Activated T-helper 17 cell treated with anti-CD3 and anti-CD28 coated beads, Interleukin-2, amount 50 U/mL, for 72 hours (primary cell): Measurements from ENCODE around the gene SGSH. TPM values are rescaled to one million over a fixed set of nuclear protein-coding genes. Genes with fewer than 3 reads are reported as not detected.
"Not testable (repeated sequence)": the region's sequence is repeated elsewhere in the genome, so short reads cannot be mapped to it uniquely, and the experiment has no call there.

Experiments
- ATAC-seq: fragments of 150-1000 bp; cut with Tn5 transposase; replicated peaks from 2 replicates; pipeline ENCODE4 v1.10.0; 2021; ENCODE audit warnings: mild to moderate bottlenecking, moderate library complexity
- H3K27ac Mint-ChIP-seq: one replicate; pipeline ENCODE4 v1.8.0; 2022; ENCODE audit warnings: mixed read lengths
- H3K27me3 Mint-ChIP-seq: one replicate; pipeline ENCODE4 v1.8.0; 2022; ENCODE audit warnings: mixed read lengths
- H3K36me3 Mint-ChIP-seq: one replicate; pipeline ENCODE4 v1.8.0; 2022; ENCODE audit warnings: low read depth, mild to moderate bottlenecking, mixed read lengths
- H3K4me1 Mint-ChIP-seq: one replicate; pipeline ENCODE4 v1.8.0; 2022; ENCODE audit warnings: mixed read lengths
- H3K4me3 Mint-ChIP-seq: one replicate; pipeline ENCODE4 v1.8.0; 2022; ENCODE audit warnings: mild to moderate bottlenecking, mixed read lengths
- H3K9me3 Mint-ChIP-seq: one replicate; pipeline ENCODE4 v1.8.0; 2022; ENCODE audit warnings: mixed read lengths
- total RNA-seq, 2 donors: library from RNA; stranded (reverse); gene quantifications; one replicate each; pipeline ENCODE4 v1.2.3, GENCODE V29; 2022

SGSH gene
- total RNA-seq, 2 donors from 2014 or later: 45.7 to 63.6 TPM

DNA sequence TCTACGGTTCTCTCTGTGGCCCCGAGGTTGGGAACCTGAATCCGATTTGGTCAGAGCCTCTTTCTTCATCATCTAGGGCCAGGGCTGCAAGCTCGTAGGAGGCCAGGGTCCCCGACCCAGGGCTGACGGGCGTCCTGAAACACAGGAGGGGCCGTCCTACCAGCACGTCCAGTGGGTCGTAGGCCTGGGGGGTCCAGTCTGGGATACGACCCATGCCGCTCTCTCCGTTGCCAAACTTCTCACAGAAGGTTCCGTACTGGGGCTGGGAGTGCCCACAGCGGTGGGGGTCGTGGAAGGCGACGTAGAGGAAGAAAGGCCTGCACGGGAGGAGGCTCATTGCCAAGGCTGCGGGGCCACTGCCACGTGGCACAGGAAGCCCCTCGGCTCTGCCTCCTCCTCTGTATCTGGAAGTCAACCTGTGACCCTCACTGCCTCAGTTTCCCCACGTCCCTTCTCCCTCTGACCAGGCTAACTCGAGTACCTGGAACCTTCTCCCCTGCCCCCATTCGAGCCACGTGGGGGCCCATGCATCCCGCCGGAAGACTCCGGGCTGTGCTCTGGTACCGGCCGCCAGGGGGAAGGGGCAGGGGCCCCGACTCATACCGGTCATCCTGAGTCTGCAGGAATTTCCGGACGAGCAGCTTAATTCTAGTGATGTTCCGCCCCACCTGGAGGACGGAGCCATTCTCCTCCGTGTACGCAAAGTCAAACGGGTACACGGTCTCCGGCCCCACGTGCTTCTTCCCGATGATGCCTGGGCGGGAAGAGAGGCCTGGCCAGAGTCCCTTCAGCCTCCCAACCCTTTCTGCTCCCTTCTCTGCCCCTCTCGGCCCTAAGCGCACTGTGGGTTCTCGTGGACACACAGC lies 5.9 kb downstream of the SGSH start:
- Mint-ChIP-seq H3K9me3 (no peaks in the 10 kb centered on the region), H3K4me1 (peaks cover 7% of the 10 kb centered on the region), H3K4me3 (no peak overlapping the region), H3K27ac (no peak overlapping the region), H3K36me3 (peaks cover 79% of the 10 kb centered on the region), H3K27me3 (no peaks in the 10 kb centered on the region)
- no peak for ATAC-seq

DNA sequence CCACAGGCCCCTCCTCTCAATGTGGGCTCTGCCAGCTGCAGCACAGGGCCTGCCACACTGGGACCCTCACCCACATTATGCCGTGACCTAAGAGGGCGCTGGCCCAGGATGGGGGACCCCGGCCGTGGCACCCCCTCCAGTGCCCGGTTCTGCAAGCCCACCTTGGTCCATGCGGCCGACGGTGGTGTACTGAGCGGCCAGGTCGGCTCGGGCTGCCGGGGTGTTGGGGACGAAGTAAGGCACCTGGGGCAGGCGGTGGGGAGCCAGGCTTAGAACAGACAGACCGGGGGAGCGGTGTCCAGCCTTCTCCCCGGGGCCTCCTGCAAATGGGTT lies 6.5 kb downstream of the SGSH start:
- H3K36me3 Mint-ChIP-seq: peaks cover 76% of the 10 kb centered on the region
- H3K4me3 Mint-ChIP-seq: no peak overlapping the region
- H3K27me3 Mint-ChIP-seq: no peaks in the 10 kb centered on the region
- H3K27ac Mint-ChIP-seq: no peak overlapping the region
- no peak for ATAC-seq
- no peaks in the 10 kb centered on the region for H3K9me3 Mint-ChIP-seq
- peaks cover 7% of the 10 kb centered on the region for H3K4me1 Mint-ChIP-seq

DNA sequence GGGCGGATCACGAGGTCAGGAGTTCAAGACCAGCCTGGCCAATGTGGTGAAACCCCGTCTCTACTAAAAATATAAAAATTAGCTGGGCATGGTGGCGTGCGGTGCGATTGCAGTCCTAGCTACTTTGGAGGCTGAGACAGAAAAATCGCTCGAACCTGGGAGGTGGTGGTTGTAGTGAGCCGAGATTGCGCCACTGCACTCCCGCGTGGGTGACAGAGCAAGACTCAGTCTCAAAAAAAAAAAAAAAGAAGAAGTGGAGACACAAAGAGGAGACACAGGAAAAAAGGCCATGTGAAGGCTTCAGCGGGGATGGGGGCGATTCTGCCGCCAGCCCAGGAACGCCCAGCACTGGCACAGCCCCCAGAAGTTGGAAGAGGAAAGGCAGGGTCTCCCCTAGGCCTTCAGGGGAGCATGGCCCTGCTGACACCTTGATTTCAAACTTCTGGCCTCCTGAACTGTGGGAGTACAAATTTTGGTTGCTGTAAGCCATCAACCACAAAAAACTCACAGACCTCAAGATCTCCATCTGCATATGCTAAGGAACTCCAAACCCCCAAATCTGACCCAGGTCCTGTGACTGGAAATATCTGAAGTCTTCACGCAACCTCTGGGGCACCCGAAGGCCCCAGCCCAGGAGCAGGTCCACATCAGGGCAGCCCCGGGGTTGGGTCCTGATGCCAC lies 7.0 kb downstream of the SGSH start:
- Mint-ChIP-seq H3K27ac (no peak overlapping the region), H3K4me3 (no peak overlapping the region), H3K27me3 (no peaks in the 10 kb centered on the region), H3K9me3 (no peaks in the 10 kb centered on the region), H3K36me3 (peaks cover 73% of the 10 kb centered on the region), H3K4me1 (peaks cover 7% of the 10 kb centered on the region)
- no peak for ATAC-seq

DNA sequence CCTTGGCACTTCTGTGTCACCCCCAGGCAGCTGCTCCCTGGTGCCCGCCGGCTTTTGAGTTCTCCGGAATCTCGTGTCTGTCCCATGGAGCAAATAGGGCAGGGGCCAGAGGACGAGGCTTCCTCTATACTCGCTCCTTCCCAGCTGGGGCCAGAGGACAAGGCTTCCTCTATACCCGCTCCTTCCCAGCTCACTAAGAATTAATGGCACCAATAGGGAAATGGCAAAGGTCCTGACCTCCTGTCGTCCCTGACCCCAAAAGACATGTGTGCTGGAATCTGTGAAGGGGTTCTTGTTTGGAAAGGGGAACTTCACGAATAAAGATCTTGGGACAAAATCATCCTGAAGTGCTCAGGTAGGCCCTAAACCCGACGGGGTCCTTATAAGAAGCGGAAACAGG lies 7.6 kb downstream of the SGSH start:
- peaks cover 4% of the 10 kb centered on the region for H3K4me1 Mint-ChIP-seq
- H3K4me3 Mint-ChIP-seq: no peak overlapping the region
- peaks cover 68% of the 10 kb centered on the region for H3K36me3 Mint-ChIP-seq
- no peak for ATAC-seq
- H3K27ac Mint-ChIP-seq: no peak overlapping the region
- H3K9me3 Mint-ChIP-seq: no peaks in the 10 kb centered on the region
- H3K27me3 Mint-ChIP-seq: no peaks in the 10 kb centered on the region

DNA sequence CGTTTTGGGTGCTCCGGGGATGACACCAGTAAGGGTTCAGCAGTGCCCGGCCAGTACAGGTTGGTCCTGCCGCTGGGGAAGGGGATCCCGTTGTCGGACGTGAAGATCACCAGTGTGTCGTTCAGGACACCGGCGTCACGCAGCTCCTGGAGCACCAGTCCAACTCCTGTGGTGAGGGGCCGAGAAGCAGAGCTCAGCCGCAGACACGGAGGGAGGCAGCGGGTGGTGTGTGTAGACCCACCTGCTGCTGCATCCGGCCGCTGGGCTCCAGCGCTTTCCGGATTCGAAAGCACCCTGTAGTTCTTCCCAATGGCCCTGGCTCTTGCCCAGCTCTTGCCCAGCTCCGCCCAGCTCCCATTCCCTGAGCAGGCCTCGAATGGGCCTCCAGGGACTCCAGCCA lies 8.0 kb downstream of the SGSH start:
- no peak for ATAC-seq
- Mint-ChIP-seq H3K4me3 (no peak overlapping the region), H3K27ac (no peak overlapping the region), H3K9me3 (no peaks in the 10 kb centered on the region), H3K4me1 (no peaks in the 10 kb centered on the region), H3K36me3 (peaks cover 64% of the 10 kb centered on the region), H3K27me3 (no peaks in the 10 kb centered on the region)

DNA sequence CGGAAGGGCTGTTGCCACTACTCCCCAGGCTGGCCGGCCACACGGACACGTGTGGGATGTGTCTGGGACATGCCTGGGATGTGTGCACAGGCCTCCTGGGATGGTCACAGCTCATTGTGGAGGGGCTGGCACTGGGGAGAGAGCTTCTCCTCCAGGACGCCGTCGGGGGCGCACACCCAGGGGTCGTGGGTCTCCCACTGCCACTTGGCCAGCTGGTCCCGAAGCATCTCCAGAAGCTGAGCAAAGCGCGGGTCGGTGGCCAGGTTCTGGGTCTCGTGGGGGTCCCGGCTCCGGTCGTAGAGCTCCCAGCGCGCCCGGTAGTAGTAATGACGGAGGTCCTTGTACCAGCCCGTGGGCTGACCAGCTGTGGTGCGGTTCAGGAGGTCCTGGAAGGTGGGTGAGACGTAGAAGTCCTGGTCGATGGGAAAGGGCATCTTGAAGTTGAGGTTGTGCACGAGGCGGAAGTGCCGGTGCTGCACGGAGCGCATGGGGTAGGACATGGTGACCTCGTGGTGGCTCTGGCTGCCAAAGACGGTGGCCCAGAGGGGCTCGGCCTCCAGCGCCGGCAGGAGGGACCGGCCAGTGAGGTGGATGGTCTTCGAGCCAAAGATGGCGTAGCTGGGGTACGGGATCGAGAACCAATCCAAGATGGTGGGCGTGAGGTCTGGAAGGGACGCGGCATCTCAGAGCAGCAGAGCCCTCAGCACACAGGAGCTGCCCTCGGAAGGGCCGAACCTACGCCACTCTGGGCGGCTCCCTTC lies 9.6 kb downstream of the SGSH start:
- no peaks in the 10 kb centered on the region for H3K9me3 Mint-ChIP-seq
- no peak overlapping the region for H3K4me3 Mint-ChIP-seq
- ATAC-seq: no peak
- no peak overlapping the region for H3K27ac Mint-ChIP-seq
- H3K4me1 Mint-ChIP-seq: no peaks in the 10 kb centered on the region
- H3K27me3 Mint-ChIP-seq: no peaks in the 10 kb centered on the region
- peaks cover 52% of the 10 kb centered on the region for H3K36me3 Mint-ChIP-seq

DNA sequence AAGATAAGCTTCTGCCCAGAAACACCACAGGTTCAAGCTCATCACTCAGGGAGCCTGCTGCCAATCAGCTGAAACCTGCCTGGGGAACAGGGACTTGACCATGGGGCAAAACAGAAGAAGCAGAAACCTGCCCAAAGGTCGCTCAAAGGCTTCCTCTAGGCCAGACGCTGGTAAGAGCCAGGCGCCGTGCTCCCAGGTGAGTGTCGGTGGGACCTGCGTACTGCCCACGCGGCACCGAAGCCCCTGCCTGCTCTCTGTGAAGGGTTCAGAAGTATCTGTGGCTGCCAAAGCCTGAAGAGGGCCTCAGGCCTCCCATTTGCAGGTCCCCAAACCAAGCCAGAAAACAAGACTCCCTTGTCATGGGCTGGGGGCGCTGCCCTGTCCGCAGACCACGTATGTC lies 10.4 kb downstream of the SGSH start:
- no peaks in the 10 kb centered on the region for H3K4me1 Mint-ChIP-seq
- H3K9me3 Mint-ChIP-seq: no peaks in the 10 kb centered on the region
- peaks cover 45% of the 10 kb centered on the region for H3K36me3 Mint-ChIP-seq
- no peak overlapping the region for H3K27ac Mint-ChIP-seq
- no peak for ATAC-seq
- no peaks in the 10 kb centered on the region for H3K27me3 Mint-ChIP-seq
- no peak overlapping the region for H3K4me3 Mint-ChIP-seq

DNA sequence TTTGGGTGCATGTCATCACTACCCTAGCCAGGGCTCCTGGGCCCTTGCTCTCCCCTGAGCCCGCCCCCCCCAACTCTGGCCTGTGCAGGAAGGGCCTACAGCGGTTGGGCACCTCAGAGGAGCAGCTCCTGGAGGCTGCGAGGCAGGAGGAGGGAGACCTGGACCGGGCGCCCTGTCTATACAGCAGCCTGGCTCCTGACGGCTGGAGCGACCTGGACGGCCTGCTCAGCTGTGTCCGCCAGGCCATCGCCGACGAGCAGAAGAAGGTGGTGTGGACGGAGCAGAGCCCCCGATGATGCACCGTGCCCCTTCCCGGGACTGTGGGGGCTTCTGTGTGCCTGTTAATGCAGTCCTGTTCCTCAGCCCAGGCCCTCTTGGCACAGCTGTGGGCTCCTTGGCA lies 12.1 kb downstream of the SGSH start:
- Mint-ChIP-seq H3K27me3 (no peaks in the 10 kb centered on the region), H3K4me3 (no peak overlapping the region), H3K9me3 (no peaks in the 10 kb centered on the region), H3K36me3 (peaks cover 34% of the 10 kb centered on the region), H3K4me1 (no peaks in the 10 kb centered on the region), H3K27ac (no peak overlapping the region)
- no peak for ATAC-seq

DNA sequence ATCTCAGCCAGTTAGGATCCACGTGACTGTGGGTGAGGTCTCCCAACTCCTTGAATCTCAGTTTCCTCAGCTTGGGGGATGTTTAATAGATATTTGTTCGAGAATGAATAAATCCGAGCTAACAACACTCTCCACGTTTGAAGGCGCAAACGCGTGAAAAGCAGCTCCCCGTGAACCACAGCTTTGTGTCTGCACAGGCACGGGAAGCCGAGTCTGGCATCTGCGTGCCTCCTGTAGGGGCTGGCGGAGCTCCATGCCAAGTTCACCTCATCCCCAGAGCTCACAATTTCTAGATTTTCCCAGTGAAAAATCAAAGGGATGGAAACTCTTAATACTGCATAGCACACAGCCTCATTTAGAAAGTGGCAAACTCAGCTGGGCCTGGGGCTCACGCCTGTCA lies 14.3 kb downstream of the SGSH start:
- Mint-ChIP-seq H3K27ac (no peak overlapping the region), H3K4me3 (no peak overlapping the region), H3K4me1 (no peaks in the 10 kb centered on the region), H3K36me3 (peaks cover 18% of the 10 kb centered on the region), H3K27me3 (no peaks in the 10 kb centered on the region), H3K9me3 (no peaks in the 10 kb centered on the region)
- ATAC-seq: no peak

DNA sequence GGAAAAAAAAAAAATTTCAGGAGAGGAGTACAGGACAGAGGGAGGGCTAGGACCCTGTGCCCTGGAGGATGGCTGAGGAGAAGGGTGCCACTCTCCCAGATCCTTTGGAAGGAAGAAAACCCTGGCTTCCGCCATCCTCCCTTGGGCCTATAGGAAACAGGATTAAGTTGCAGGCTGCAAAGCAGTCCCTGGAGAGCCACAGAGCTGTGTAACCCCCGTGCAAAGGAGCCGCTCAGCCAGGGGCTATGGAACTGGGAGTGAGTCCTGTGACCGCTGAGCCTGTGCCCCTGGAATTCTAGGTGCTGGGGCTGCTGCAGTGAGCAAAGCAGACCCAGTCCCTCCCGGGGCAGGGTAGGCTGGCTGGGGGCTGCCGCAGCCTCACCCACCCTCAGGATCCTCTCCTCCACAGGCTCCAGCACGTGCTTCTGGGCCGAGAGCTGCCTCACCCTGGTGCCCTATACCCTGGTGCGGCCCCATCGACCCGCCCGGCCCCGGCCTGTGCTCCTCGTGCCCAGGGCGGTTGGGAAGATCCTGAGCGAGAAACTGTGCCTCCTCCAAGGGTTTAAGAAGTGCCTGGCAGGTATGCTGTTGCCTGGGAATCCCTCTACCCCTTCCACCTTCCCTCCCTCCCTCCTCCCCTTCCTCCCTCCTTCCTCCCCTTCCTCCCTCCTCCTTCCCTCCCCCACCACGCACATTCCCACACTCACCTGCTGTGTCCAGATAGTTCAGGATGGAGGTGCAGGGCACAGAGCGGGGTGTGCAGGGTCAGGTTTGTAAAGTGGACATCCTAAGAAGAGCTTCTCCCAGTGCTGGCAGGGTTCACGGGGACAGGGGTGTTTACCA lies 15.3 kb downstream of the SGSH start:
- peaks cover 8% of the 10 kb centered on the region for H3K36me3 Mint-ChIP-seq
- no peak overlapping the region for H3K4me3 Mint-ChIP-seq
- ATAC-seq: peak; percentile 3
- no peaks in the 10 kb centered on the region for H3K4me1 Mint-ChIP-seq
- H3K9me3 Mint-ChIP-seq: no peaks in the 10 kb centered on the region
- no peaks in the 10 kb centered on the region for H3K27me3 Mint-ChIP-seq
- no peak overlapping the region for H3K27ac Mint-ChIP-seq

DNA sequence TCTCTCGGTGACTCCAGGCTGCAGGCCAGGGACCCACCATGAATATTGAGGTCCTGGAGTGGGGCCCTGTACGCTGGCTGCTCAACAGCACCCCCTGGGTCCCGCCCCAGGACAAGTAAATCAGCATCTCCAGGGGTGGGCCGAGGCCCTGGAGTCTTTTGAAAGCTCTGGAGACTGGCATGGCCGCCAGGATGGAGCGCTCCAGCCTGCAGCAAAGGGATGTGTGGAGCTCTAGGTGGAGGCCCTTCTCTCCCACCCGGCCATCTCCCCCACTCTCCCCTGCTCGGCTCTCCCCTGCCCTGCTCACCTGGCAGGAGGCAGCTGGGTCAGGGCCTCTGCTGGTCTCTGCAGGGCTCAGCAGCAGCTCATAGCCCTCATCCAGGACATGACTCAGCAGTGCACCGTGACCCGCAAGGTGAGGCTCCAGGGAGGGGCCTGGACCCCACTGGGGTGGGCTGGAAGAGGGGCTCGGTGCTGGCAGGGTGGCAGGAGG lies 16.6 kb downstream of the SGSH start:
- Mint-ChIP-seq H3K36me3 (no peaks in the 10 kb centered on the region), H3K27ac (no peak overlapping the region), H3K4me1 (no peaks in the 10 kb centered on the region), H3K27me3 (no peaks in the 10 kb centered on the region), H3K4me3 (no peak overlapping the region), H3K9me3 (no peaks in the 10 kb centered on the region)
- ATAC-seq: no peak

DNA sequence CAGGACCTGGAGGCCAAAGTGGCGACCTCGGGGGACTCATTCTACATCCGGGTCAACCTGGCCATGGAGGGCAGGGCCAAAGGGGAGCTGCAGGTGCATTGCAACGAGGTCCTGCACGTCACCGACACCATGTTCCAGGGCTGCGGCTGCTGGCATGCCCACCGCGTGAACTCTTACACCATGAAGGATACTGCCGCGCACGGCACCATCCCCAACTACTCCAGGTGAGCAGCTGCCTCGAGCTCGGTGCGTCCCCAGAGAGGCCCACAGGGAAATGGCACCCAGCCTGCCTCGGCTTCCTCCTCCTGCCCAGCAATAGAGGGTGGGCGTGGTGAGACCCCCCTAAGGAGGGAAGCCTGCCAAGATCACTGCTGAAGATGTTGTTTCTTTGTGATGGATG lies 17.9 kb downstream of the SGSH start:
- Mint-ChIP-seq H3K9me3 (no peaks in the 10 kb centered on the region), H3K4me1 (no peaks in the 10 kb centered on the region), H3K36me3 (no peaks in the 10 kb centered on the region), H3K4me3 (no peak overlapping the region), H3K27me3 (no peaks in the 10 kb centered on the region), H3K27ac (no peak overlapping the region)
- no peak for ATAC-seq

DNA sequence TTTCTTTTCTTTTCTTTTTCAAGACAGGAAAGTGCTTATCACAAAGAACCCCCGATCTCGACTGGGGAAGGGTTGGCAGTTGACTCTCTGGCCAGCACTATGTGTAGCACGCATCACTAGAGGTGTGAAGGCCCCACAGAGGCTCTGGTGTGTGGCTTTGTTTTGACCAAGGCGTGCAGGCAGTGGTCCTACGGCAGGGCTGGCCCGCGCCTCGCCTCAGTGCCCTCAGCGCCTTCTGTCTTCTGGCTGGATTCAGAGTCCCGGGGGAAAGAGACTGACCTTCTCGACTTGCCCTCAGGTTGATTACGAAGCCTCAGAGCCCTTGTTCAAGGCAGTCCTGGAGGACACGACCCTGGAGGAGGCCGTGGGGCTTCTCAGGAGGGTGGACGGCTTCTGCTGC lies 18.7 kb downstream of the SGSH start:
- no peaks in the 10 kb centered on the region for H3K36me3 Mint-ChIP-seq

DNA sequence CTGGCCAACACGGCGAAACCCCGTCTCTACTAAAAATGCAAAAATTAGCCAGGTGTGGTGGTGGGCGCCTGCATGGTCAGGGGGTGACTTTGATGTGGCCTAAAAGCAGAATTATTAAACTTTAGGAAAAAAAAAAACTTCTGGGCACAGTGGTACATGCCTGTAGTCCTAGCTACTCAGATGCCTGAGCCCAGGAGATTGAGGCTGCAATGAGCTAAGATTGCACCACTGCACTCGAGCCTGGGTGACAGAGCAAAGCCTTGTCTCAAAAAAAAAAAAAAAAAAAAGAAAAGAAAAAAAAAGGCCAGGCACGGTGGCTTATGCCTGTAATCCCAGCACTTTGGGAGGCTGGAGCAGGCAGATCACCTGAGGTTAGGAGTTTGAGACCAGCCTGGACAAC lies 20.8 kb downstream of the SGSH start:
- not testable (repeated sequence) for H3K4me1 Mint-ChIP-seq, H3K27me3 Mint-ChIP-seq, ATAC-seq

More for the DNA sequence above, 18.7 kb downstream of the SGSH start:
- no peaks in the 10 kb centered on the region for H3K9me3 Mint-ChIP-seq
- H3K27me3 Mint-ChIP-seq: no peaks in the 10 kb centered on the region
- ATAC-seq: no peak
- no peak overlapping the region for H3K27ac Mint-ChIP-seq
- no peak overlapping the region for H3K4me3 Mint-ChIP-seq
- H3K4me1 Mint-ChIP-seq: no peaks in the 10 kb centered on the region

More for the DNA sequence above, 20.8 kb downstream of the SGSH start:
- not testable (repeated sequence) for H3K4me3 Mint-ChIP-seq, H3K9me3 Mint-ChIP-seq, H3K27ac Mint-ChIP-seq, H3K36me3 Mint-ChIP-seq
